Measurements from ENCODE around the gene ATP2B2. TPM values are rescaled to one million over a fixed set of nuclear protein-coding genes. Genes with fewer than 3 reads are reported as not detected.

Gene ATP2B2
- total RNA-seq, 4 donors from 2014 or later, result 0.86 to 2.2 (median 1.0) TPM; not detected in 1

DNA sequence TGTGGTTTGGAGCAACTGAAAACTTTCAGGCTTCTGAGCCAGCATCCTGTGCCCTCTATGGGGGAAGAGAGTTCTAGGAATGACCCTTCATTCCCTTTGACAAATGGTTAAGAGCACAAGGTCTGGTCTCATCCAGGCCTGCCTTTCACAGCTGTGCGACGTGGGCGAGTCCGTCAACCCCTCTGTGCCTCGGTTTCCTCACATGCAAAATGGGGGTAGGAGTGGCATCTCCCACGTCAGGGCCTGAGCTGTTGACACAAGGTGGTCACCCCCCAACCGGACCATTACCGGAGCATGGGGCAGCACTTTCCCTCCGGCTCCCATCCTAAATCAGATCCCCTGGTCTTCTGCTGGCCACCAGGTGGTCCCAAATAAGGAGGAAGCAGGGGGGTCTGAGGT is 70.4 kb downstream of the ATP2B2 start:
- no peaks in the 10 kb centered on the region for H3K36me3 ChIP-seq
- no peak for DNase-seq (ENCODE audit: low spot score in 2 of 2)
- H3K27me3 ChIP-seq, result no peaks in the 10 kb centered on the region
- no peaks in the 10 kb centered on the region for H3K9me3 ChIP-seq
- H3K4me3 ChIP-seq, result no peak overlapping the region
- H3K4me1 ChIP-seq, result peaks cover 6% of the 10 kb centered on the region
- 83% methylated on average over 7 of the region's 9 CpGs for WGBS
- no peak overlapping the region for H3K27ac ChIP-seq
- TF ChIP-seq EP300 (IDR thresholded peaks at IDR 0.05) (no peak), POLR2AphosphoS5 (IDR thresholded peaks at IDR 0.05) (no peak), POLR2A (IDR thresholded peaks at IDR 0.05) (no peak)
- TF ChIP-seq, protein P1, sequence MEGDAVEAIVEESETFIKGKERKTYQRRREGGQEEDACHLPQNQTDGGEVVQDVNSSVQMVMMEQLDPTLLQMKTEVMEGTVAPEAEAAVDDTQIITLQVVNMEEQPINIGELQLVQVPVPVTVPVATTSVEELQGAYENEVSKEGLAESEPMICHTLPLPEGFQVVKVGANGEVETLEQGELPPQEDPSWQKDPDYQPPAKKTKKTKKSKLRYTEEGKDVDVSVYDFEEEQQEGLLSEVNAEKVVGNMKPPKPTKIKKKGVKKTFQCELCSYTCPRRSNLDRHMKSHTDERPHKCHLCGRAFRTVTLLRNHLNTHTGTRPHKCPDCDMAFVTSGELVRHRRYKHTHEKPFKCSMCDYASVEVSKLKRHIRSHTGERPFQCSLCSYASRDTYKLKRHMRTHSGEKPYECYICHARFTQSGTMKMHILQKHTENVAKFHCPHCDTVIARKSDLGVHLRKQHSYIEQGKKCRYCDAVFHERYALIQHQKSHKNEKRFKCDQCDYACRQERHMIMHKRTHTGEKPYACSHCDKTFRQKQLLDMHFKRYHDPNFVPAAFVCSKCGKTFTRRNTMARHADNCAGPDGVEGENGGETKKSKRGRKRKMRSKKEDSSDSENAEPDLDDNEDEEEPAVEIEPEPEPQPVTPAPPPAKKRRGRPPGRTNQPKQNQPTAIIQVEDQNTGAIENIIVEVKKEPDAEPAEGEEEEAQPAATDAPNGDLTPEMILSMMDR (IDR thresholded peaks at IDR 0.05), result no peak

DNA sequence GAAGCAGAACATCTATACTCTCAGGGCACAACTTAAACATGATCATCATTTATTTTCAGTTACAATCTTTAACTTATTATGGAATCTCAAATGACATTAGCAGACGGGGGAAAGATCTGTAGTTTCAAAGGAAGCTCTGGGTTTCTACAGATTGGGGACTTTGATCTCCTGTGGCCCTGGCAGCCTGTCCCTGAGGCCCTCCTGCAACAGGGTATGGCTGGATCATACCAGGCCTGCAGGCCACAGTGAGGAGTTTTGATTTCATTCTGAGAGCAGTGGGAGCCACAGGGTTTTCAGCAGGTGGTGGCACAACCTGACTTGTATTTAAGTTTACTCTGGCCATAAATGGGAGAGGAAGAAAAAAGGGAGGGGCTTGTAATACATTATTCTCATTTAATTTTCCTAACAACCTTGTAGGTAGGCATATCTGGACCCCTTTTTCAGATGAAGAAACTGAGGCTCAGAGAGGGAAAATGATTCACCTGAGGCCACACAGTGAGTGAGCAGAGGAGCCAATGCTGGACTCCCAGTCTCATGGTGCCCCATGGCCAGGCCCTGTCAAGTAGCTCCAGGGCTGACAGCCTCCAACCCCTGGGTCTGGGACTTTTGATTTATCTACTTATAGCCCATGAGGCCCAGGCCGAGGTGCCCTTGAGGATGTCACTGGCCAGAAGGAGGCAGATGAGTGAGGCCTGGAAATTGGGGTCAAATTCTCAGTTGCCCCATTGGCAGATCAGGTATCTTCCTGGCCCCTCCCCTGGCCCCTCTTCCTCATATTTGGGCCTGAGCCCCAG is 71.0 kb downstream of the ATP2B2 start:
- TF ChIP-seq POLR2AphosphoS5 (IDR thresholded peaks at IDR 0.05) (no peak), EP300 (IDR thresholded peaks at IDR 0.05) (no peak), POLR2A (IDR thresholded peaks at IDR 0.05) (no peak)
- TF ChIP-seq, protein P1 (IDR thresholded peaks at IDR 0.05), result no peak
- H3K4me1 ChIP-seq, result peaks cover 6% of the 10 kb centered on the region
- no peak overlapping the region for H3K27ac ChIP-seq
- H3K4me3 ChIP-seq, result no peak overlapping the region
- H3K27me3 ChIP-seq, result no peaks in the 10 kb centered on the region
- no peak for DNase-seq (ENCODE audit: low spot score in 2 of 2)
- H3K36me3 ChIP-seq, result no peaks in the 10 kb centered on the region
- 77% methylated on average over 1 of the region's 2 CpGs for WGBS
- no peaks in the 10 kb centered on the region for H3K9me3 ChIP-seq

DNA sequence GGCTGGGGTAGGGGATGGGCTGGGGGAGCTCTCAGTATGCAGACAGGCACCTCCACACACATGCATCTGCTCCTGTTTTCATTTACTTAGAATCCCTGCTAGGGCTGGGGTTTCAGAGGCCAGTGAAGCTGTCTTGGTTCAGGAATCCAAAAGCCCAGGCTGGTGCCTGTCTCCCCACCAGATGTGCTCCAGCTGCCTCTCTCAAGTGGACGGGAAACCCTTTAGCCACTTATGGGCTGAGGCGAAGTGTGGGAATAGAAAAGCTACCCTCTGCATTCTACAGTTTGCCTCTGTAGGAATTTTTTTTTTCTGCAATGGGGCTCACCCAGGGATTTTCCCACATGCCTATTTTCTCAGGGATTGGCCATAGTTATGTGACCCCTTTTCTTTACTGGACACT is 72.5 kb downstream of the ATP2B2 start:
- no peak for DNase-seq (ENCODE audit: low spot score in 2 of 2)
- WGBS, result 59% methylated on average over 2 of the region's 2 CpGs
- Histone ChIP-seq H3K4me3 (no peak overlapping the region), H3K27ac (no peak overlapping the region), H3K9me3 (no peaks in the 10 kb centered on the region), H3K36me3 (no peaks in the 10 kb centered on the region), H3K27me3 (no peaks in the 10 kb centered on the region), H3K4me1 (peaks cover 6% of the 10 kb centered on the region)
- TF ChIP-seq POLR2A (IDR thresholded peaks at IDR 0.05), result no peak
- TF ChIP-seq POLR2AphosphoS5 (IDR thresholded peaks at IDR 0.05), result no peak
- TF ChIP-seq, protein P1 (IDR thresholded peaks at IDR 0.05), result no peak
- TF ChIP-seq EP300 (IDR thresholded peaks at IDR 0.05), result no peak

DNA sequence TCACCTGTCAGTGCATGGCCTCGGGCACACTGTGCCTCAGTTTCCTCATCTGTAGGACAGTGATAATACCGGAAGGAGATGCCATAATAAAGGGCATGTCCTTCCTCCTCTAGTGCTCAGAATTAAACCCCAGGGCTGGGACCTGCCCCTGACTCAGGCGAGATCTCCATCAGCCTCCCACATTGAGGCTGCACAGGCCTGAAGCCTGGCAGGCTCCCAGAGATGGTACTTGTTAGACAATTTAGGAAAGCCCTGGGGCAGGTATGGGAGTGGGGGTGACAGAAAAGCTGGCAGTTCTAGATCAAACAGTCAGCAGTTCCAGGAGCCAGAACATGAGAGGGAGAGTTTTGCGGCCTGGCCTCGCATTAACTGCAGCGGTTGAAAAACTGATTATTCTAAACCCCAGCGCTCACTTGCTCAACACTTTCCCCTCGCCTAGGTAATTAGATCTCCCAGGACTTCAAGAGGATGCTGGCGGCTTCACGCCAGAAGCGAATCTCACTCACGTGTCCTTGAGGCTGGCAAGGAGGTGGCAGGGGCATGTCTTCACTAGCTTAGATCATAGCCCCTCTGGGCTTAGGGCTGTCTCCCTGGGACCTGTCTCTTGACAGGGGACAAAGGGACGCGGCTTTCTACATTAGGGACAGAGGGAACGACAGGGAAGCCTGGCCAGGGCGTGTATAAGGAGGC is 73.1 kb downstream of the ATP2B2 start:
- no peak for DNase-seq (ENCODE audit: low spot score in 2 of 2)
- H3K36me3 ChIP-seq, result no peaks in the 10 kb centered on the region

More for the DNA sequence above, 73.1 kb downstream of the ATP2B2 start:
- Histone ChIP-seq H3K27ac (no peak overlapping the region), H3K27me3 (no peaks in the 10 kb centered on the region), H3K4me3 (no peak overlapping the region), H3K9me3 (no peaks in the 10 kb centered on the region), H3K4me1 (peaks cover 6% of the 10 kb centered on the region)
- 56% methylated on average over 11 of the region's 16 CpGs for WGBS
- TF ChIP-seq POLR2A (IDR thresholded peaks at IDR 0.05) (no peak), EP300 (IDR thresholded peaks at IDR 0.05) (no peak), POLR2AphosphoS5 (IDR thresholded peaks at IDR 0.05) (no peak)
- TF ChIP-seq, protein P1 (IDR thresholded peaks at IDR 0.05), result no peak
